ENCODE measurements around the gene COPS7B.

Gene COPS7B

GRCh38 chr2:231800493-231801091 is 14.3 kb downstream of the COPS7B start:
- Histone ChIP-seq H3K4me2 (ENCODE audit: insufficient read depth, low read length) (no peak overlapping the region), H3K4me1 (ENCODE audit: insufficient read depth, low read length) (no peaks in the 10 kb centered on the region), H3K36me3 (ENCODE audit: insufficient read depth, low read length) (peaks cover 78% of the 10 kb centered on the region), H4K20me1 (ENCODE audit: insufficient read depth, low read length) (peaks cover 22% of the 10 kb centered on the region), H3K9me3 (ENCODE audit: insufficient read depth, low read length, severe bottlenecking) (no peaks in the 10 kb centered on the region), H3K9ac (ENCODE audit: low read depth, low read length) (no peak overlapping the region), H2AFZ (ENCODE audit: low read depth, low read length) (no peak overlapping the region), H3K79me2 (ENCODE audit: insufficient read depth, low read length) (peaks cover 27% of the 10 kb centered on the region), H3K4me3 (ENCODE audit: low read depth in 1 of 2, low read length in 2 of 2) (no peak overlapping the region), H3K27ac (ENCODE audit: low read length) (no peak overlapping the region), H3K27me3 (ENCODE audit: insufficient read depth, low read length, poor library complexity) (no peaks in the 10 kb centered on the region)
- DNase-seq, result peak; percentile 60
- peak; percentile 75; the same call in 2 of the 3 replicates for ATAC-seq (ENCODE audit: insufficient read depth, low read depth)
- no peak for TF ChIP-seq EZH2 (IDR thresholded peaks at IDR 0.05; ENCODE audit: borderline replicate concordance, low read depth, low read length, severe bottlenecking)
- peak; percentile 86 for TF ChIP-seq CTCF (IDR thresholded peaks at IDR 0.05; ENCODE audit: borderline replicate concordance, extremely low read depth, low read length, poor library complexity, severe bottlenecking)

- H2AFZ ChIP-seq (ENCODE audit: low read depth, low read length), result no peak overlapping the region
- peaks cover 18% of the 10 kb centered on the region for H3K79me2 ChIP-seq (ENCODE audit: insufficient read depth, low read length)
- H3K4me1 ChIP-seq (ENCODE audit: insufficient read depth, low read length), result no peaks in the 10 kb centered on the region
- H3K4me2 ChIP-seq (ENCODE audit: insufficient read depth, low read length), result no peak overlapping the region
- no peak overlapping the region for H3K27ac ChIP-seq (ENCODE audit: low read length)
- H3K9me3 ChIP-seq (ENCODE audit: insufficient read depth, low read length, severe bottlenecking), result no peaks in the 10 kb centered on the region
- ATAC-seq (ENCODE audit: insufficient read depth, low read depth) (no peak), DNase-seq (no peak)
- H3K27me3 ChIP-seq (ENCODE audit: insufficient read depth, low read length, poor library complexity), result no peaks in the 10 kb centered on the region
- H3K9ac ChIP-seq (ENCODE audit: low read depth, low read length), result no peak overlapping the region
- TF ChIP-seq EZH2 (IDR thresholded peaks at IDR 0.05; ENCODE audit: borderline replicate concordance, low read depth, low read length, severe bottlenecking) (no peak), CTCF (IDR thresholded peaks at IDR 0.05; ENCODE audit: borderline replicate concordance, extremely low read depth, low read length, poor library complexity, severe bottlenecking) (no peak)
- peaks cover 82% of the 10 kb centered on the region for H3K36me3 ChIP-seq (ENCODE audit: insufficient read depth, low read length)
- peaks cover 18% of the 10 kb centered on the region for H4K20me1 ChIP-seq (ENCODE audit: insufficient read depth, low read length)
- H3K4me3 ChIP-seq (ENCODE audit: low read depth in 1 of 2, low read length in 2 of 2), result no peak overlapping the region
These were observed 17.4 kb downstream of the COPS7B start for GRCh38 chr2:231803501-231804138.

- no peak overlapping the region for H3K4me2 ChIP-seq (ENCODE audit: insufficient read depth, low read length)
- no peaks in the 10 kb centered on the region for H3K4me1 ChIP-seq (ENCODE audit: insufficient read depth, low read length)
- DNase-seq (no peak), ATAC-seq (ENCODE audit: insufficient read depth, low read depth) (no peak)
- no peak overlapping the region for H3K27ac ChIP-seq (ENCODE audit: low read length)
- no peaks in the 10 kb centered on the region for H3K27me3 ChIP-seq (ENCODE audit: insufficient read depth, low read length, poor library complexity)
- TF ChIP-seq CTCF (IDR thresholded peaks at IDR 0.05; ENCODE audit: borderline replicate concordance, extremely low read depth, low read length, poor library complexity, severe bottlenecking) (no peak), EZH2 (IDR thresholded peaks at IDR 0.05; ENCODE audit: borderline replicate concordance, low read depth, low read length, severe bottlenecking) (no peak)
- peaks cover 82% of the 10 kb centered on the region for H3K36me3 ChIP-seq (ENCODE audit: insufficient read depth, low read length)
- no peak overlapping the region for H3K9ac ChIP-seq (ENCODE audit: low read depth, low read length)
- peaks cover 5% of the 10 kb centered on the region for H3K79me2 ChIP-seq (ENCODE audit: insufficient read depth, low read length)
- no peak overlapping the region for H2AFZ ChIP-seq (ENCODE audit: low read depth, low read length)
- H4K20me1 ChIP-seq (ENCODE audit: insufficient read depth, low read length), result peaks cover 17% of the 10 kb centered on the region
- no peak overlapping the region for H3K4me3 ChIP-seq (ENCODE audit: low read depth in 1 of 2, low read length in 2 of 2)
- no peaks in the 10 kb centered on the region for H3K9me3 ChIP-seq (ENCODE audit: insufficient read depth, low read length, severe bottlenecking)
These were observed 20.8 kb downstream of the COPS7B start for GRCh38 chr2:231807020-231807419.

All from DND-41 (cell line).